K562 (cell line): ENCODE measurements around the gene SMOC2. TPM values are rescaled to one million over a fixed set of nuclear protein-coding genes. Genes with fewer than 3 reads are reported as not detected.

Source experiments
- ATAC-seq: fragments of 200-7000 bp; cut with Tn5 transposase; 3 replicates; pipeline ENCODE4 v1.9.1; 2020; ENCODE audit warnings: moderate library complexity
- BruUV-seq: library from RNA; stranded (reverse); fragments of 400-500 nt; replicated peaks from 2 replicates; lab custom pipeline; 2021; lab: Mats Ljungman, UMichigan
- CTCF ChIA-PET: fragments of 300-600 bp; formaldehyde crosslinking; extraction: SDS; loops from one replicate; lab custom pipeline; 2021; ENCODE audit warnings: low intra/inter-chr PET ratio; lab: Yijun Ruan, JAX
- POLR2A ChIA-PET: fragments of 300-600, 350-650 bp; sonication (Branson Sonifier 250); formaldehyde crosslinking; extraction: SDS; loops from one replicate; lab custom pipeline; 2021; ENCODE audit warnings: antibody characterized with exemption, inconsistent platforms; lab: Yijun Ruan, JAX
- DNase-seq, 4 experiments: peaks; one replicate each; pipeline versions ENCODE4 v3.0.0 to v3.0.0-alpha.2; 2011 to 2018; ENCODE audit warnings: low spot score in 3 of 4, mixed read lengths in 3 of 4; ENCODE audit errors: extremely low read depth in 1 of 4
- FAIRE-seq: peaks from 2 replicates; lab custom pipeline; 2011; peaks lifted over from hg19 to GRCh38; lab: Jason Lieb, UNC
- H2AFZ ChIP-seq: 2 replicates; pipeline ENCODE4 v1.6.0; 2011; ENCODE audit warnings: low read depth, low read length, control low read depth, inconsistent platforms
- H3K27ac ChIP-seq: fragments of 200-600 bp; 3 replicates; pipeline ENCODE4 v1.8.0; 2011; ENCODE audit warnings: low read depth, mild to moderate bottlenecking, control low read depth, inconsistent platforms, low read length, moderate library complexity, mixed read lengths; ENCODE audit errors: extremely low read depth
- H3K27me3 ChIP-seq, 2 experiments: fragments of 300-600 bp in 1 of 2; 2 replicates in 1 of 2; 3 replicates in 1 of 2; pipeline versions ENCODE4 v1.6.0 to v1.8.0; 2011; ENCODE audit warnings: inconsistent platforms in 2 of 2, low read length in 2 of 2, mild to moderate bottlenecking in 1 of 2, mixed read lengths in 1 of 2, moderate library complexity in 1 of 2; ENCODE audit not compliant: control insufficient read depth in 2 of 2, insufficient read depth in 2 of 2
- H3K36me3 ChIP-seq: fragments of 300-600 bp; 3 replicates; pipeline ENCODE4 v1.8.0; 2011; ENCODE audit warnings: mild to moderate bottlenecking, low read length, inconsistent platforms; ENCODE audit not compliant: control insufficient read depth, insufficient read depth
- H3K4me1 ChIP-seq, 2 experiments: fragments of 200-600 bp in 1 of 2; replicated peaks in 1 of 2; 2 replicates in 1 of 2; 3 replicates in 1 of 2; pipeline versions ENCODE4 v1.5.1 to v1.8.0; 2011; ENCODE audit warnings: inconsistent platforms in 2 of 2, low read length in 2 of 2, mild to moderate bottlenecking in 1 of 2, mixed read lengths in 1 of 2, moderate library complexity in 1 of 2; ENCODE audit not compliant: control insufficient read depth in 2 of 2, insufficient read depth in 2 of 2
- H3K4me2 ChIP-seq: 2 replicates; pipeline ENCODE4 v1.6.1; 2011; ENCODE audit warnings: low read length, control low read depth, inconsistent platforms, mixed read lengths; ENCODE audit not compliant: insufficient read depth
- H3K4me3 ChIP-seq: fragments of 200-600 bp; sonication (generic), shearing (Covaris generic); 2 replicates; pipeline ENCODE4 v1.5.1; 2016; ENCODE audit warnings: control low read depth, inconsistent platforms
- H3K79me2 ChIP-seq: fragments of 200-600 bp; 3 replicates; pipeline ENCODE4 v1.8.0; 2011; ENCODE audit warnings: low read length, inconsistent platforms; ENCODE audit not compliant: control insufficient read depth, insufficient read depth
- H3K9ac ChIP-seq, 2 experiments: 2 replicates each; pipeline versions ENCODE4 v1.6.0 to v1.6.1; 2011; ENCODE audit warnings: low read depth in 2 of 2, low read length in 2 of 2, control low read depth in 1 of 2, inconsistent platforms in 1 of 2, mild to moderate bottlenecking in 1 of 2, mixed read lengths in 1 of 2; ENCODE audit not compliant: insufficient read depth in 1 of 2
- H3K9me1 ChIP-seq: one replicate; pipeline ENCODE4 v1.6.0; 2011; ENCODE audit warnings: inconsistent platforms, mild to moderate bottlenecking, low read length, moderate library complexity; ENCODE audit not compliant: control insufficient read depth, insufficient read depth
- H3K9me3 ChIP-seq: replicated peaks from 2 replicates; pipeline ENCODE4 v1.5.1; 2011; ENCODE audit warnings: low read depth, low read length, inconsistent platforms; ENCODE audit not compliant: control insufficient read depth, insufficient read depth
- H4K20me1 ChIP-seq: replicated peaks from 2 replicates; pipeline ENCODE4 v1.6.1; 2011; ENCODE audit warnings: low read length, inconsistent platforms, mixed read lengths; ENCODE audit not compliant: control insufficient read depth, insufficient read depth
- ARID4B ChIP-seq: sonication (generic); formaldehyde crosslinking; IDR thresholded peaks from 2 replicates; pipeline ENCODE4 v1.8.0; 2022; ENCODE audit warnings: mild to moderate bottlenecking, missing genetic modification reagents
- NCOA1 ChIP-seq: fragments of 450-650 bp; IDR thresholded peaks from 2 replicates; pipeline ENCODE4 v1.6.1; 2016; ENCODE audit warnings: low read depth
- NR2F6 ChIP-seq: fragments of 450-650 bp; formaldehyde crosslinking; IDR thresholded peaks from 2 replicates; pipeline ENCODE4 v1.4.0; 2020; ENCODE audit warnings: mild to moderate bottlenecking
- SIN3B ChIP-seq: fragments of 450-650 bp; IDR thresholded peaks from 2 replicates; pipeline ENCODE4 v1.6.1; 2017; ENCODE audit warnings: low read depth, mild to moderate bottlenecking, moderate library complexity
- SUPT5H ChIP-seq: fragments of 450-650 bp; IDR thresholded peaks from 2 replicates; pipeline ENCODE4 v1.6.1; 2016
- ZBTB12 ChIP-seq: fragments of 250-450 bp; sonication (Bioruptor Pico); IDR thresholded peaks from 2 replicates; pipeline ENCODE4 v1.4.0; 2020
- ZHX1 ChIP-seq: fragments of 150-350 bp; conservative IDR thresholded peaks from 2 replicates; pipeline ENCODE4 v1.6.1; 2014; ENCODE audit warnings: low read length
- ZNF263 ChIP-seq: sonication (generic); formaldehyde crosslinking; IDR thresholded peaks from 2 replicates; pipeline ENCODE4 v1.8.0; 2022; ENCODE audit warnings: mild to moderate bottlenecking, missing genetic modification reagents, borderline replicate concordance
- WGBS: fragments of 100-300 bp; shearing (Covaris generic); methylation state at CpG from one replicate; pipeline ENCODE4 v1.1.6; 2016; ENCODE audit warnings: low coverage, mixed read lengths; ENCODE audit not compliant: insufficient coverage; ENCODE audit errors: missing lambda C conversion rate; 5-methylcytosine and 5-hydroxymethylcytosine counted together
- in situ Hi-C: fragments of 300-500 bp; cut with MboI; formaldehyde crosslinking; loops from 4 replicates; pipeline ENCODE4 v1.15.0; 2018; ENCODE audit warnings: inconsistent platforms, mixed read lengths
- intact Hi-C: fragments of 100-400 bp; cut with micrococcal nuclease; formaldehyde crosslinking; loops from 2 replicates; pipeline ENCODE4 v1.14.2; 2022
- polyA plus RNA-seq, 8 experiments: library from polyadenylated mRNA; depleted of rRNA in 4 of 8; stranded (reverse) in 5 of 8; unstranded in 3 of 8; fragments of >200 nt; fragmentation: Nextera tagmentation in 2 of 8; fragmentation: Illumina TruSeq in 1 of 8; extraction: Ambion mirVana in 2 of 8; extraction: Trizol in 1 of 8; gene quantifications; 2 replicates each; pipeline versions ENCODE4 v1.2.1 to v1.2.3, GENCODE V29; 2011 to 2014; ENCODE audit warnings: inconsistent platforms in 1 of 8, missing spikeins in 1 of 8
- total RNA-seq, 7 experiments: library from RNA; depleted of rRNA in 6 of 7; stranded (reverse); fragments of >200 nt in 6 of 7; fragmentation: Illumina TruSeq in 2 of 7; extraction: Trizol in 2 of 7; gene quantifications; 2 replicates each; pipeline versions ENCODE4 v1.2.1 to v1.2.3, GENCODE V29; 2011 to 2021; ENCODE audit warnings: low replicate concordance in 1 of 7

Gene SMOC2
- total and polyA plus RNA-seq, 9 of the 15 experiments (the other 6 are each of a cell fraction or from before 2014, with no cell fraction given), result 0.45 to 2.3 (median 1.1) TPM

GRCh38 chr6:168601546-168601945 lies 160.6 kb downstream of the SMOC2 start:
- no peak overlapping the region for H2AFZ ChIP-seq
- H3K27me3 ChIP-seq, result peaks cover 5 to 27% of the 10 kb centered on the region in 2 experiments; a peak in 4 of 5 replicates
- ATAC-seq, result no peak
- ChIA-PET POLR2A (interaction anchor here (1.3 kb wide), 1 partner anchor 26 kb away, joined by 3 read pairs; no protein-coding TSS in a partner anchor), CTCF (no interaction called here)
- in situ Hi-C loops (no loop called here), intact Hi-C loops (no loop called here)
- TF ChIP-seq SIN3B (no peak), ZBTB12 (CRISPR knock-in tag) (no peak)
- H3K4me1 ChIP-seq, result no peaks in the 10 kb centered on the region
- no peaks in the 10 kb centered on the region for H3K9me1 ChIP-seq
- H3K4me2 ChIP-seq, result no peak overlapping the region
- H3K36me3 ChIP-seq, result no peaks in the 10 kb centered on the region
- no peak overlapping the region for H3K4me3 ChIP-seq
- H3K9ac ChIP-seq, result no peak overlapping the region
- FAIRE-seq, result no peak
- no TSS peak for BruUV-seq
- H3K27ac ChIP-seq, result no peak overlapping the region
- WGBS, result 21% methylated on average over 10 of the region's 10 CpGs
- H3K9me3 ChIP-seq, result no peaks in the 10 kb centered on the region
- DNase-seq, result no peak
- H3K79me2 ChIP-seq, result no peaks in the 10 kb centered on the region
- H4K20me1 ChIP-seq, result no peaks in the 10 kb centered on the region

- CTCF ChIA-PET, result no interaction called here
- POLR2A ChIA-PET, result interaction anchor here (1.3 kb wide), 1 partner anchor 27 kb away, joined by 3 read pairs; no protein-coding TSS in a partner anchor
- ATAC-seq (no peak), FAIRE-seq (no peak), DNase-seq (no peak)
- WGBS, result 17% methylated on average over 4 of the region's 4 CpGs
- Histone ChIP-seq H3K9ac (no peak overlapping the region), H3K9me1 (no peaks in the 10 kb centered on the region), H3K9me3 (no peaks in the 10 kb centered on the region), H2AFZ (no peak overlapping the region), H3K4me3 (no peak overlapping the region), H3K4me2 (no peak overlapping the region), H3K79me2 (no peaks in the 10 kb centered on the region), H3K4me1 (no peaks in the 10 kb centered on the region), H3K27ac (no peak overlapping the region), H4K20me1 (no peaks in the 10 kb centered on the region), H3K36me3 (no peaks in the 10 kb centered on the region), H3K27me3 (peaks cover 5 to 33% of the 10 kb centered on the region in 2 experiments; a peak in 4 of 5 replicates)
- intact Hi-C loops (no loop called here), in situ Hi-C loops (no loop called here)
- BruUV-seq, result no TSS peak
- no peak for TF ChIP-seq ARID4B (CRISPR knock-in tag)
- TF ChIP-seq ZNF263 (CRISPR knock-in tag), result no peak
- TF ChIP-seq NCOA1, result no peak
- no peak for TF ChIP-seq NR2F6 (CRISPR knock-in tag)
- no peak for TF ChIP-seq SUPT5H
- no peak for TF ChIP-seq ZHX1
These were observed 161.6 kb downstream of the SMOC2 start for GRCh38 chr6:168602576-168602975.
